ENCODE results near the gene ZNF438.

- TF ChIP-seq, protein P1, sequence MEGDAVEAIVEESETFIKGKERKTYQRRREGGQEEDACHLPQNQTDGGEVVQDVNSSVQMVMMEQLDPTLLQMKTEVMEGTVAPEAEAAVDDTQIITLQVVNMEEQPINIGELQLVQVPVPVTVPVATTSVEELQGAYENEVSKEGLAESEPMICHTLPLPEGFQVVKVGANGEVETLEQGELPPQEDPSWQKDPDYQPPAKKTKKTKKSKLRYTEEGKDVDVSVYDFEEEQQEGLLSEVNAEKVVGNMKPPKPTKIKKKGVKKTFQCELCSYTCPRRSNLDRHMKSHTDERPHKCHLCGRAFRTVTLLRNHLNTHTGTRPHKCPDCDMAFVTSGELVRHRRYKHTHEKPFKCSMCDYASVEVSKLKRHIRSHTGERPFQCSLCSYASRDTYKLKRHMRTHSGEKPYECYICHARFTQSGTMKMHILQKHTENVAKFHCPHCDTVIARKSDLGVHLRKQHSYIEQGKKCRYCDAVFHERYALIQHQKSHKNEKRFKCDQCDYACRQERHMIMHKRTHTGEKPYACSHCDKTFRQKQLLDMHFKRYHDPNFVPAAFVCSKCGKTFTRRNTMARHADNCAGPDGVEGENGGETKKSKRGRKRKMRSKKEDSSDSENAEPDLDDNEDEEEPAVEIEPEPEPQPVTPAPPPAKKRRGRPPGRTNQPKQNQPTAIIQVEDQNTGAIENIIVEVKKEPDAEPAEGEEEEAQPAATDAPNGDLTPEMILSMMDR (IDR thresholded peaks at IDR 0.05), result no peak
- no peak for TF ChIP-seq POLR2A (IDR thresholded peaks at IDR 0.05)
Measured at GRCh38 chr10:30962522-30962921, 69.1 kb downstream of the ZNF438 start.
